ENCODE results near the gene KHDRBS2.

KHDRBS2 gene

DNA sequence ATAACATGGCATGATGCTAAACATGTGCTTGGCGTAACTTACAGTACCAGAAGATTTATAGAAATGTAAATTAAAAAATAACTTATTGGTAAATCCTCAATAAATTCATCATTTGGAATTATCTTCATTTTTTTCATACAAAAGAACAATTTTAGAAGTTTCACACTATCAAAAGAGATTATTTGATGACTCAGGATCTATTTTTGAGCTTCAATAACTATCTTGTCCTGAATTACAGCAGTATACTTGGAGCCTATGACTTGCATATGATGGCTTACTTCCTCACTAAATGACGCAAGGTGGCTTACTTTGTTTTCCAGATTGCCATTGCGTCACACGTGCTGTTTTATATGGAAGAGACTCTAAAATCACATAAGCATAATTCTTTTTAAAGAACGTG, 49.2 kb downstream of the KHDRBS2 start:
- H3K27me3 ChIP-seq: no peaks in the 10 kb centered on the region

DNA sequence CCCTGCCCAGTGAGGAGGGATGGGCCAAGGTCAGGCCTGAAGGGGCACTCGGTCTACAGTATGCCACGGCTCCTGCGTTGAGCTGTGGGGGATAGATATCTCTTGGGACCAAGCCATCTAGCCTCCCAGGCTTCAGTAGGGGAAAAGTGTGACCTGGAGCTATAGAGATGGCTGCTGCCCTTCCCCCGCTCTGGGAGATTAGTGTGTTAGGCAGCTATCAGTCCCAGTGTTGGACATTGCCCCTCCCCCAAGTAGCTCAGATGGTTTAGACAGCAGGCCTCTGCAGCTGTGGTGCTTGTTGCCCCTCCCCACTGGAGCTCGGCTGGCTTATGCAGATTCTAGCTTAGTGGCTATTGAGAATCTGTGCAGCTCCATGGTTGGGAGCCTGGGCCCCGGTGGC, 56.8 kb downstream of the KHDRBS2 start:
- Histone ChIP-seq H3K4me3 (ENCODE audit: low read depth, low read length) (no peak overlapping the region), H3K27me3 (no peaks in the 10 kb centered on the region), H3K9me3 (no peaks in the 10 kb centered on the region), H3K36me3 (no peaks in the 10 kb centered on the region), H3K4me1 (no peaks in the 10 kb centered on the region)
- TF ChIP-seq, protein P1, sequence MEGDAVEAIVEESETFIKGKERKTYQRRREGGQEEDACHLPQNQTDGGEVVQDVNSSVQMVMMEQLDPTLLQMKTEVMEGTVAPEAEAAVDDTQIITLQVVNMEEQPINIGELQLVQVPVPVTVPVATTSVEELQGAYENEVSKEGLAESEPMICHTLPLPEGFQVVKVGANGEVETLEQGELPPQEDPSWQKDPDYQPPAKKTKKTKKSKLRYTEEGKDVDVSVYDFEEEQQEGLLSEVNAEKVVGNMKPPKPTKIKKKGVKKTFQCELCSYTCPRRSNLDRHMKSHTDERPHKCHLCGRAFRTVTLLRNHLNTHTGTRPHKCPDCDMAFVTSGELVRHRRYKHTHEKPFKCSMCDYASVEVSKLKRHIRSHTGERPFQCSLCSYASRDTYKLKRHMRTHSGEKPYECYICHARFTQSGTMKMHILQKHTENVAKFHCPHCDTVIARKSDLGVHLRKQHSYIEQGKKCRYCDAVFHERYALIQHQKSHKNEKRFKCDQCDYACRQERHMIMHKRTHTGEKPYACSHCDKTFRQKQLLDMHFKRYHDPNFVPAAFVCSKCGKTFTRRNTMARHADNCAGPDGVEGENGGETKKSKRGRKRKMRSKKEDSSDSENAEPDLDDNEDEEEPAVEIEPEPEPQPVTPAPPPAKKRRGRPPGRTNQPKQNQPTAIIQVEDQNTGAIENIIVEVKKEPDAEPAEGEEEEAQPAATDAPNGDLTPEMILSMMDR (IDR thresholded peaks at IDR 0.05; ENCODE audit: low read depth, low read length): no peak
- no peak for DNase-seq

More for the DNA sequence above, 49.2 kb downstream of the KHDRBS2 start:
- H3K9me3 ChIP-seq: no peaks in the 10 kb centered on the region
- no peaks in the 10 kb centered on the region for H3K36me3 ChIP-seq
- H3K4me3 ChIP-seq (ENCODE audit: low read depth, low read length): no peak overlapping the region
- H3K4me1 ChIP-seq: no peaks in the 10 kb centered on the region
- TF ChIP-seq, protein P1 (IDR thresholded peaks at IDR 0.05; ENCODE audit: low read depth, low read length): no peak
- no peak for DNase-seq

GRCh38 chr6:62217866-62218265, 68.2 kb downstream of the KHDRBS2 start:
- no peak overlapping the region for H3K4me3 ChIP-seq (ENCODE audit: low read depth, low read length)
- TF ChIP-seq, protein P1 (IDR thresholded peaks at IDR 0.05; ENCODE audit: low read depth, low read length): no peak
- no peaks in the 10 kb centered on the region; the same call in 1 of the 2 replicates for H3K9me3 ChIP-seq
- H3K36me3 ChIP-seq: no peaks in the 10 kb centered on the region
- no peaks in the 10 kb centered on the region for H3K27me3 ChIP-seq
- DNase-seq: no peak
- no peaks in the 10 kb centered on the region for H3K4me1 ChIP-seq

DNA sequence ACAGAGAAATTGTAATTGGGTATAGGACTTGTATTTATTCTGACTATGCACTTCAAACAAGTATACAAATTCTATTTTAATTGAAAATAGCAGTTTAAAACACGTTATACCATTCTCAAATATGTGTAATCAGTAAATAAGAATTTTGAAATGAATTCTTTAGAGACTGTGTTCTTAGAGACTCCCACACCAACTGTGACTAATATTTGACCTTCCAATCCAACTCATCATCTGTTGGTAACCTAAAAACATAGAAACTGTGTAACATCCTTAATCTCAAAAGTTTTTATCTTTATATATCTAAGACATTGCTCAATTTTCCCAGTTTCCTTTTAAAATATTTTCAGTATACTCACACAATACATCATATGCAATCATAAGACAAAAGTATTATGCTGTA, 83.9 kb downstream of the KHDRBS2 start:
- H3K4me3 ChIP-seq (ENCODE audit: low read depth, low read length): no peak overlapping the region
- TF ChIP-seq, protein P1 (IDR thresholded peaks at IDR 0.05; ENCODE audit: low read depth, low read length): no peak
- H3K27me3 ChIP-seq: no peaks in the 10 kb centered on the region
- DNase-seq: no peak
- no peaks in the 10 kb centered on the region for H3K4me1 ChIP-seq
- H3K36me3 ChIP-seq: no peaks in the 10 kb centered on the region
- H3K9me3 ChIP-seq: no peaks in the 10 kb centered on the region

GRCh38 chr6:62192593-62192992, 93.4 kb downstream of the KHDRBS2 start:
- TF ChIP-seq, protein P1 (IDR thresholded peaks at IDR 0.05; ENCODE audit: low read depth, low read length): no peak
- Histone ChIP-seq H3K9me3 (no peaks in the 10 kb centered on the region; the same call in none of the 2 replicates), H3K4me3 (ENCODE audit: low read depth, low read length) (no peak overlapping the region), H3K36me3 (no peaks in the 10 kb centered on the region), H3K27me3 (no peaks in the 10 kb centered on the region), H3K4me1 (no peaks in the 10 kb centered on the region)
- DNase-seq: no peak

GRCh38 chr6:62175195-62175594, 110.8 kb downstream of the KHDRBS2 start:
- no peaks in the 10 kb centered on the region for H3K4me1 ChIP-seq
- no peak overlapping the region for H3K4me3 ChIP-seq (ENCODE audit: low read depth, low read length)
- H3K36me3 ChIP-seq: no peaks in the 10 kb centered on the region
- H3K9me3 ChIP-seq: no peaks in the 10 kb centered on the region
- TF ChIP-seq, protein P1 (IDR thresholded peaks at IDR 0.05; ENCODE audit: low read depth, low read length): no peak
- no peak for DNase-seq
- H3K27me3 ChIP-seq: no peaks in the 10 kb centered on the region
